C4-2B (cell line): Measurements from ENCODE around the gene MAST1.

ENCODE experiments used
- ZFX ChIP-seq: fragments of 450-650 bp; IDR thresholded peaks from 2 replicates; pipeline ENCODE4 v1.6.1; 2017
- TF ChIP-seq, protein P1 (sequence below): fragments of 450-650 bp; conservative IDR thresholded peaks from 2 replicates; pipeline ENCODE4 v1.5.1; 2017; ENCODE audit warnings: mild to moderate bottlenecking

DNA sequence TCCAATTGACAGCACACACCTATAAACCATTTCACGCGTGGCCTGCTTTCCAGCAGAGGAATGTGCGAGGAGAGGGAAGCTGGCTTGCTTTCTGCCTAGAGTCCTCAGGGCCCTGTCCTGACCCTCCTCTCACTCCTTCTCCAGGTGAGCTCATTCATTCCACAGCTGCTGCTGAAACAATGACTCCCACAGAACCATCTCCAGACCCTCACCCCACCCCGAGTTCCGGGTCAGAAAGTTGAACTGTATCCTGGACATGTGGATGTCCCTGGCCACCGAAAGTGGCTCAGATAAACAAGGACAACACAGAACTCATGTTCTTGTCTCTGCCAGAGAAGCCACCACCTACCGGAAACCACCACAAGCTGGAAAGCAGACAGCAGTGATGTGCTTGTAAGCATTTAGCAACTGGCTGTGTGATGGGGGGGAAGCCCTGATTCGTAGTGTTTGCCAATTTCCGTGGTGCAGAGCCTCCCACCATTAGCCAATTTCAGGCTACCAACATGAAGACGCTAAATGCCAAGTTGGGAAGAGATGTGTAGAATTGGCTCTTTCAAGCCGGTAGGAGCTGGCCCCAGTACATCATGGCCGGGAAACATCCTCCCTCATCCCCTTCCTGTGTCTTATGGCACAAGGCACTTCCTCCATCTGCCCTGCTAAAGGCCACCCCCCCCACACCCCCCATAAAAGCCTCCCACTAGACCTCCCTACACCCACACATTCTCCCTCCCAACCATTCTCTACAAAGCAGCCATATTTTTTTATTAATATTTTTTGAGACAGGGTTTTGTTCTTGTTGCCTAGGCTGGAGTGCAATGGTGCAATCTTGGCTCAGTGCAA lies 75.8 kb downstream of the MAST1 start:
- TF ChIP-seq, protein P1, sequence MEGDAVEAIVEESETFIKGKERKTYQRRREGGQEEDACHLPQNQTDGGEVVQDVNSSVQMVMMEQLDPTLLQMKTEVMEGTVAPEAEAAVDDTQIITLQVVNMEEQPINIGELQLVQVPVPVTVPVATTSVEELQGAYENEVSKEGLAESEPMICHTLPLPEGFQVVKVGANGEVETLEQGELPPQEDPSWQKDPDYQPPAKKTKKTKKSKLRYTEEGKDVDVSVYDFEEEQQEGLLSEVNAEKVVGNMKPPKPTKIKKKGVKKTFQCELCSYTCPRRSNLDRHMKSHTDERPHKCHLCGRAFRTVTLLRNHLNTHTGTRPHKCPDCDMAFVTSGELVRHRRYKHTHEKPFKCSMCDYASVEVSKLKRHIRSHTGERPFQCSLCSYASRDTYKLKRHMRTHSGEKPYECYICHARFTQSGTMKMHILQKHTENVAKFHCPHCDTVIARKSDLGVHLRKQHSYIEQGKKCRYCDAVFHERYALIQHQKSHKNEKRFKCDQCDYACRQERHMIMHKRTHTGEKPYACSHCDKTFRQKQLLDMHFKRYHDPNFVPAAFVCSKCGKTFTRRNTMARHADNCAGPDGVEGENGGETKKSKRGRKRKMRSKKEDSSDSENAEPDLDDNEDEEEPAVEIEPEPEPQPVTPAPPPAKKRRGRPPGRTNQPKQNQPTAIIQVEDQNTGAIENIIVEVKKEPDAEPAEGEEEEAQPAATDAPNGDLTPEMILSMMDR = no peak
- no peak for TF ChIP-seq ZFX
